CD4-positive, CD25-positive, alpha-beta regulatory T cell (primary cell): Measurements from ENCODE around the gene SLC4A5. TPM values are rescaled to one million over a fixed set of nuclear protein-coding genes. Genes with fewer than 3 reads are reported as not detected.
A peak's percentile ranks its signal among the peaks of the same experiment; 100 is the strongest.

Experiments
- ATAC-seq, 2 donors: fragments of 150-1000 bp; cut with Tn5 transposase; one replicate each; pipeline ENCODE4 v1.10.0; 2021; ENCODE audit warnings: low read depth in 2 of 2, moderate number of reproducible peaks in 2 of 2, moderate library complexity in 1 of 2
- DNase-seq, 3 donors: peaks; one replicate each; pipeline versions ENCODE4 v3.0.0 to v3.0.0-alpha.2; 2012 to 2022; ENCODE audit warnings: mixed read lengths in 1 of 3
- H3K27ac ChIP-seq: one replicate; pipeline ENCODE4 v1.7.0; 2013; ENCODE audit warnings: mild to moderate bottlenecking, low read length; ENCODE audit not compliant: insufficient read depth, poor library complexity, severe bottlenecking
- H3K27me3 ChIP-seq: one replicate; pipeline ENCODE4 v1.7.0; 2013; ENCODE audit warnings: low read length; ENCODE audit not compliant: control insufficient read depth, insufficient read depth
- H3K36me3 ChIP-seq: one replicate; pipeline ENCODE4 v1.7.0; 2013; ENCODE audit warnings: mild to moderate bottlenecking, low read length, moderate library complexity; ENCODE audit not compliant: control insufficient read depth, insufficient read depth
- H3K4me1 ChIP-seq: 2 replicates; pipeline ENCODE4 v1.7.0; 2013; ENCODE audit warnings: mild to moderate bottlenecking, low read length; ENCODE audit not compliant: insufficient read depth, control insufficient read depth, poor library complexity, severe bottlenecking
- H3K4me3 ChIP-seq: one replicate; pipeline ENCODE4 v1.7.0; 2013; ENCODE audit warnings: low read depth, mild to moderate bottlenecking, low read length, moderate library complexity
- H3K9me3 ChIP-seq, 2 experiments: 1 replicate in 1 of 2; 2 replicates in 1 of 2; pipeline ENCODE4 v1.7.0; 2013; ENCODE audit warnings: low read length in 2 of 2, mild to moderate bottlenecking in 1 of 2, moderate library complexity in 1 of 2; ENCODE audit not compliant: control insufficient read depth in 2 of 2
- H3K27ac Mint-ChIP-seq, 3 donors: one replicate each; pipeline ENCODE4 v1.8.0; 2020 to 2022; ENCODE audit warnings: mild to moderate bottlenecking in 3 of 3, mixed read lengths in 3 of 3, moderate library complexity in 2 of 3
- H3K27me3 Mint-ChIP-seq: one replicate; pipeline ENCODE4 v1.8.0; 2022; ENCODE audit warnings: mild to moderate bottlenecking, mixed read lengths
- H3K36me3 Mint-ChIP-seq: one replicate; pipeline ENCODE4 v1.8.0; 2020; ENCODE audit warnings: mixed read lengths
- H3K4me1 Mint-ChIP-seq, 4 donors: one replicate each; pipeline ENCODE4 v1.8.0; 2020 to 2022; ENCODE audit warnings: mixed read lengths in 4 of 4, mild to moderate bottlenecking in 1 of 4
- H3K4me3 Mint-ChIP-seq, 4 donors: one replicate each; pipeline ENCODE4 v1.8.0; 2020 to 2022; ENCODE audit warnings: mild to moderate bottlenecking in 4 of 4, mixed read lengths in 4 of 4, moderate library complexity in 3 of 4
- H3K9me3 Mint-ChIP-seq, 7 donors: one replicate each; pipeline ENCODE4 v1.8.0; 2020 to 2022; ENCODE audit warnings: mixed read lengths in 7 of 7, mild to moderate bottlenecking in 3 of 7, moderate library complexity in 2 of 7
- polyA plus RNA-seq, 4 donors: library from polyadenylated mRNA; unstranded; fragments of 300-500 nt; fragmentation: Illumina TruSeq; gene quantifications; one replicate each; pipeline ENCODE4 v1.2.3, GENCODE V29; 2021
- total RNA-seq: library from RNA; stranded (reverse); gene quantifications from one replicate; pipeline ENCODE4 v1.2.3, GENCODE V29; 2022

Gene SLC4A5
- total and polyA plus RNA-seq, 5 donors from 2014 or later, result 0.30 to 12.7 (median 0.85) TPM

DNA sequence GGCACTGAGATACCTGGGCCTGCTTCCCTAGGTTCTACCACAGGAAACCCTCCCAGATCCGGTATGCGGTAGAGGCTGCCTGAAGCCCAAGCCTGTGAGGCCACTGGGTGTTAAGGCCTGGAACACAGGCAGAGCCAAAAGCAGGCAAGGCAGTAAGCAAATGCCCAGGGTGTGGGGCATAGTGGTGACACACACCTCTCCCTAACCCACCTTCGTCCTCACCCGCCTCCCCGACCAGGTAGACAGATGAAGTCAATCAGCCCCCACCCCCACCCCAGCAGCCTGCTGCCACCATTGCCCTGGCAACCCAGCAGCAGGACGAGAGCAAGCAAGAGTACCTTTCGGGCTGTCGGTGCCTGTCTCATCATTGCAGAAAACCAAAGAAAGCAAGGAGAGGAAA lies 30.8 kb upstream of the SLC4A5 start:
- H3K9me3 ChIP-seq, result no peaks in the 10 kb centered on the region
- Mint-ChIP-seq H3K36me3 (peaks cover 61% of the 10 kb centered on the region), H3K27me3 (no peaks in the 10 kb centered on the region), H3K27ac (peak overlapping the region in 1 of 3 donors; percentile 80), H3K4me1 (peaks cover 0 to 18% (median 13%) of the 10 kb centered on the region in 4 donors), H3K9me3 (no peaks in the 10 kb centered on the region), H3K4me3 (no peak overlapping the region)
- H3K36me3 ChIP-seq, result peaks cover 51% of the 10 kb centered on the region
- no peaks in the 10 kb centered on the region for H3K27me3 ChIP-seq
- no peaks in the 10 kb centered on the region for H3K4me1 ChIP-seq
- no peak overlapping the region for H3K4me3 ChIP-seq
- ATAC-seq (no peak), DNase-seq (no peak)
- no peak overlapping the region for H3K27ac ChIP-seq

DNA sequence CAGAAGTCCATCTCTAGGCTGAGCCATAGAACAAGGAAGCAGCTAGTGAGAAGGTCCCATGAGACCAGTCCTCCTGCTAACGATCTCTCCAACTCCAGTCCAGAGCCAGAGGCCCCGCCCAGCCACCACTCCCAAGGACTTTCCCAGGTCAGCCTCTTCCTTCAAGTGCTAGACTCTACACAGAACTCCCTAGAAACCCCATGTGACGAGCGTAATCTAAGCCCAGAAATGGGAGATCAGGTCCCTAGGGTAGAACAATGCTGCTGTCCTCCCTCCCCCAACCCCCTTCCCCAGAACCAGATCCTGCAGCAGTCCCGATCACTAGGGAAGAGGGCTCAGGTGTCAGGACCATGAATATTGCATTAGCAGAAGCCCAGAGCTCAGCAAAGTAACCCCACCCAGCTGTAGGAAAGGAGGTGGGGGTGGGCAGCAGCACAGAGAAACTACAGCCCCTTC lies 30.0 kb upstream of the SLC4A5 start:
- Mint-ChIP-seq H3K27ac (peak overlapping the region in 1 of 3 donors; percentile 76), H3K4me1 (peaks cover 0 to 12% (median 10%) of the 10 kb centered on the region in 4 donors), H3K36me3 (peaks cover 64% of the 10 kb centered on the region), H3K4me3 (no peak overlapping the region), H3K27me3 (no peaks in the 10 kb centered on the region), H3K9me3 (no peaks in the 10 kb centered on the region)
- H3K27ac ChIP-seq, result no peak overlapping the region
- ATAC-seq, result no peak
- H3K36me3 ChIP-seq, result peaks cover 59% of the 10 kb centered on the region
- DNase-seq, result no peak
- no peaks in the 10 kb centered on the region for H3K9me3 ChIP-seq
- no peaks in the 10 kb centered on the region for H3K4me1 ChIP-seq
- H3K4me3 ChIP-seq, result no peak overlapping the region
- no peaks in the 10 kb centered on the region for H3K27me3 ChIP-seq

DNA sequence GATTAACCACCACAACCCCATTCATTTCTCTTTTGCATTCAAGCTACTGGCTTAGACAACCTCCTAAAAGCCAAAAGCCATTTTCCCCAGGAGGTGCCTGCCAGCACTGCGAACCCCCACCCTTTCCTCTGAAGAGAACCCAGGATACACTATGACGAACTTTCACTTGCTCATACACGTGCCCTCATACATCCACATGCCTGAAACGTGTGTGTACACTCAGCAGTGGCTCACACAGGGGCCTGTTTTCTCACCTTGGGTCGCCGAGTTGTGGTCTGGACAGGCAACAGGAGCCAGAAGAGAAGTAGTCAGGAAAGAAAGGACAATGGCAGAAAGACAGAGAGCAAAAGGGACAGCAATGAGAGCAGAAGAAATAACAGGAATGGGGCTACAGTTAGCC lies 29.5 kb upstream of the SLC4A5 start:
- no peaks in the 10 kb centered on the region for H3K9me3 ChIP-seq
- H3K4me1 Mint-ChIP-seq, result peaks cover 0 to 12% (median 10%) of the 10 kb centered on the region in 4 donors
- ATAC-seq (no peak), DNase-seq (no peak)
- peaks cover 63% of the 10 kb centered on the region for H3K36me3 Mint-ChIP-seq
- no peak overlapping the region for H3K4me3 Mint-ChIP-seq
- no peaks in the 10 kb centered on the region for H3K27me3 ChIP-seq
- H3K9me3 Mint-ChIP-seq, result no peaks in the 10 kb centered on the region
- peak overlapping the region in 1 of 3 donors; percentile 76 for H3K27ac Mint-ChIP-seq
- no peaks in the 10 kb centered on the region for H3K4me1 ChIP-seq
- no peak overlapping the region for H3K4me3 ChIP-seq
- H3K36me3 ChIP-seq, result peaks cover 60% of the 10 kb centered on the region
- H3K27ac ChIP-seq, result no peak overlapping the region
- no peaks in the 10 kb centered on the region for H3K27me3 Mint-ChIP-seq

DNA sequence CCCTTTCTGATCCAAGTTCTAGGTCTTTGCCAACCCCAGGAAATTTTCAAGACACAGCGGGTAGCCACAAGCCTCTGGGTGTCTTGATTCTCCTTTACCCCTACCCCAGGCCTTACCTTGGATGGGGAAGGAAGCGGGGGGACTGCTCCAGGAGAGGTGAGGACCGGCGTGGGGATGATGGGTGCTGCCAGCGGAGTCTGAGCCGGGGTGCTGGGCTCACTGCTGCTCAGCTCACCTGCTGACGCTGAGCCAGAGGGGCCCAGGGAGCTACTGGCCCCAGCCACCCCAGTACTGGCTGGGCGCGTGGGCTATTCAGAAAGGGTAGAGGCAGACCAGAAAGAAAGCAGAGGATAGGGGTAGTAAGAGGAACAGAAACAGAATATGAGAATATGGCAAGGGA lies 28.2 kb upstream of the SLC4A5 start:
- Histone ChIP-seq H3K27me3 (no peaks in the 10 kb centered on the region), H3K27ac (no peak overlapping the region), H3K9me3 (no peaks in the 10 kb centered on the region), H3K4me3 (no peak overlapping the region), H3K36me3 (peaks cover 60% of the 10 kb centered on the region), H3K4me1 (no peaks in the 10 kb centered on the region)
- H3K4me1 Mint-ChIP-seq, result peaks cover 0 to 12% (median 8%) of the 10 kb centered on the region in 4 donors
- ATAC-seq (no peak), DNase-seq (no peak)
- H3K27ac Mint-ChIP-seq, result peak overlapping the region in 1 of 3 donors; percentile 77
- no peaks in the 10 kb centered on the region for H3K9me3 Mint-ChIP-seq
- H3K36me3 Mint-ChIP-seq, result peaks cover 63% of the 10 kb centered on the region
- no peaks in the 10 kb centered on the region for H3K27me3 Mint-ChIP-seq
- no peak overlapping the region for H3K4me3 Mint-ChIP-seq

DNA sequence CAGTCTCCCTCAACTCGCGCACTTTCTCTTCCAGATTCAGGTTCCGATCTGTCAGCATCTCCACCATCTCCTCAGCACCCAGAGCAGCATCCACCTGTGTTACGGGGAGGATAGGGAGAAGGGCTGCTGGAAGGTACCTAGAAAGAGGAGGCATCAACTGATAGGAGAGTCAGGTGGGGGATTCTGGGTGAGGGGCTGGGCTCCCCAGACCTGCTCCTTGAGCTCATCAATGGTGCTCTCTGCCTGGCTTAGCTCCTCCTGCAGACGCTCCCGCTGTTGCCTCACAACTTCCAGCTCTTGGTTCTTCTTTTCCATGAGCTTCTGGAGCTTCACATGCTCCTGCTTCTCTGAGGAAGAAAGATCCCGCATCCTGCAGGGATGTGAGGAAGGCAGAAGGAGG lies 26.8 kb upstream of the SLC4A5 start:
- Histone ChIP-seq H3K27ac (no peak overlapping the region), H3K9me3 (no peaks in the 10 kb centered on the region), H3K4me1 (no peaks in the 10 kb centered on the region), H3K36me3 (peaks cover 63% of the 10 kb centered on the region), H3K4me3 (no peak overlapping the region), H3K27me3 (no peaks in the 10 kb centered on the region)
- Mint-ChIP-seq H3K4me3 (no peak overlapping the region), H3K27me3 (no peaks in the 10 kb centered on the region), H3K36me3 (peaks cover 70% of the 10 kb centered on the region), H3K9me3 (no peaks in the 10 kb centered on the region), H3K4me1 (peaks cover 0 to 7% (median 5%) of the 10 kb centered on the region in 4 donors), H3K27ac (peak overlapping the region in 2 of 3 donors; percentile 48 to 69)
- DNase-seq (no peak), ATAC-seq (no peak)

DNA sequence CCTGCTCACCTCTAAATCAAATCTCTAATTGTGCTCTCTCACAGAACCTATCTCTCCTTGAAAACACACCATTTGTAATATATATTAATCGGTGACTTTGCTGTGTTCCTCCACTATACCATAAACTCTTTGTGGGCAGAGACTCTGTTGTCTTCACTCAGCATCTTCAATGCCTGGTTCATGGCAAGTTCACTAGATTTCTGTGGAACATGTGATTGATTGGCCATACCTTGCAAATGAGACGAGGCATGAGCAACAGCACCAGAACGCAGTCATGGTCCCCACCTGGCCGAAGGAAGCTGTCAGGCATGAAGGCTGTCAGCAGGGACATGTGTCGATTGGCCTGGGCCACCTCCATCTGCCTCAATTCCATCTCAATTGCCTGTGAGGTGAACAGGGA lies 25.3 kb upstream of the SLC4A5 start:
- no peak overlapping the region for H3K27ac ChIP-seq
- peaks cover 80% of the 10 kb centered on the region for H3K36me3 Mint-ChIP-seq
- H3K4me1 Mint-ChIP-seq, result peaks cover 0 to 7% (median 2%) of the 10 kb centered on the region in 4 donors
- H3K27ac Mint-ChIP-seq, result no peak overlapping the region
- no peaks in the 10 kb centered on the region for H3K4me1 ChIP-seq
- no peaks in the 10 kb centered on the region for H3K27me3 Mint-ChIP-seq
- H3K27me3 ChIP-seq, result no peaks in the 10 kb centered on the region
- DNase-seq, result no peak
- H3K9me3 ChIP-seq, result no peaks in the 10 kb centered on the region
- ATAC-seq, result no peak
- H3K36me3 ChIP-seq, result peaks cover 78% of the 10 kb centered on the region
- H3K4me3 Mint-ChIP-seq, result no peak overlapping the region
- H3K9me3 Mint-ChIP-seq, result no peaks in the 10 kb centered on the region
- no peak overlapping the region for H3K4me3 ChIP-seq

DNA sequence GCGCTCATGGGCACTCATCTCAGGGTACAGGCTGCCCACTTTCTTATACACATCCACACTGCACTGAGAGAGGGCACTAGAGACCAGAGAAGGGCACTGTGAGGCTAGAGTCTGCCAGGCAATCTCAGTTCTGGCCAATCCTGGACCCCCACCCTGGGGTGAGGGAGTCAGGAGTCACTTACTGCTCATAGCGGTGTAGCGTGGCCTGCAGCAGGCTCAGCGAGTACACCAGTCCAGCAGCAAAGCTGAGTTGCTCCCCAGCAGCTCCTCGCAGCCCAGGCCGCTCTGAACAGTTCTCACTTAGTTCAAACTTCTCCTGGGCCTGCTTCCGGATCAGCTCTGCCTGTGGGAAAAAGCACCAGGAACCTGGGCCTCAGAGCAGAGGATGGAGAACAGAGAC lies 24.6 kb upstream of the SLC4A5 start:
- Mint-ChIP-seq H3K4me1 (peaks cover 0 to 7% (median 2%) of the 10 kb centered on the region in 4 donors), H3K27ac (peak overlapping the region in 1 of 3 donors; percentile 55), H3K36me3 (peaks cover 88% of the 10 kb centered on the region), H3K9me3 (no peaks in the 10 kb centered on the region), H3K4me3 (no peak overlapping the region), H3K27me3 (no peaks in the 10 kb centered on the region)
- Histone ChIP-seq H3K9me3 (no peaks in the 10 kb centered on the region), H3K36me3 (peaks cover 85% of the 10 kb centered on the region), H3K4me1 (no peaks in the 10 kb centered on the region), H3K27ac (no peak overlapping the region), H3K27me3 (no peaks in the 10 kb centered on the region), H3K4me3 (no peak overlapping the region)
- ATAC-seq (no peak), DNase-seq (no peak)

DNA sequence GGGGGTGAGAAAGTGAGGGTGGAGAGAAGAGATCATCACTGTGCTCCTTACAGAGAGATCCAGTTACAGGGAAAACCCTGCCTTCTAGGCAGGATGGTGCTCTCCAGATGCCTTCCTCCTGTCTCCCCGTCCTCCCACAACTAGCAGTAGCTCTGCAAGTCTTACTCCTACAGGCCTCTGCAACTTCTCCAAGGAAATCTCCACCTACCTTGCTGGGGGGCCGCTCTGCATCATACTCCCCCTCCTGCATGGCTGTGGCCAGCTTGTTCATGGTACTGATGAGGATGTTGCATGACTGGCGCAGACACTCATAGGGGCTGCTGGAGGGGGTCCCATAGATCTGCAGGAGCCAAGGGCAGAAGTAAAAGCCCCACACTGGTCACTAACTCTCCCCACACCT lies 22.8 kb upstream of the SLC4A5 start:
- no peaks in the 10 kb centered on the region for H3K27me3 ChIP-seq
- Mint-ChIP-seq H3K4me1 (peaks cover 0 to 4% (median under 1%) of the 10 kb centered on the region in 4 donors), H3K36me3 (peaks cover 89% of the 10 kb centered on the region), H3K9me3 (no peaks in the 10 kb centered on the region), H3K27ac (peak overlapping the region in 1 of 3 donors; percentile 68), H3K27me3 (no peaks in the 10 kb centered on the region), H3K4me3 (no peak overlapping the region)
- H3K36me3 ChIP-seq, result peaks cover 98% of the 10 kb centered on the region
- H3K27ac ChIP-seq, result no peak overlapping the region
- no peak for ATAC-seq
- no peaks in the 10 kb centered on the region for H3K4me1 ChIP-seq
- no peak for DNase-seq
- no peaks in the 10 kb centered on the region for H3K9me3 ChIP-seq
- no peak overlapping the region for H3K4me3 ChIP-seq
